HepG2 (cell line): Measurements from ENCODE around the gene SLC26A4. TPM values are rescaled to one million over a fixed set of nuclear protein-coding genes. Genes with fewer than 3 reads are reported as not detected.
A peak's percentile ranks its signal among the peaks of the same experiment; 100 is the strongest.

ENCODE experiments used
- AFF4 ChIP-seq: sonication (generic); formaldehyde crosslinking; IDR thresholded peaks from 2 replicates; pipeline ENCODE4 v1.4.0; 2020; ENCODE audit warnings: missing genetic modification reagents
- AHR ChIP-seq: IDR thresholded peaks from 2 replicates; pipeline ENCODE4 v1.6.1; 2018; ENCODE audit warnings: missing genetic modification reagents, missing compliant biosample characterization
- BCL3 ChIP-seq: sonication (generic); formaldehyde crosslinking; IDR thresholded peaks from 2 replicates; pipeline ENCODE4 v1.5.1; 2020; ENCODE audit warnings: mild to moderate bottlenecking, missing genetic modification reagents, moderate library complexity
- ETV6 ChIP-seq: sonication (generic); formaldehyde crosslinking; conservative IDR thresholded peaks from 2 replicates; pipeline ENCODE4 v1.4.0; 2020; ENCODE audit warnings: missing genetic modification reagents
- GLMP ChIP-seq: sonication (generic); formaldehyde crosslinking; IDR thresholded peaks from 2 replicates; pipeline ENCODE4 v1.9.0; 2021; ENCODE audit warnings: missing genetic modification reagents, mild to moderate bottlenecking, borderline replicate concordance
- MED8 ChIP-seq: sonication (generic); formaldehyde crosslinking; IDR thresholded peaks from 2 replicates; pipeline ENCODE4 v1.8.1; 2023; ENCODE audit warnings: mild to moderate bottlenecking, missing genetic modification reagents; ENCODE audit not compliant: insufficient replicate concordance
- MLX ChIP-seq: IDR thresholded peaks from 2 replicates; pipeline ENCODE4 v1.6.1; 2016
- RERE ChIP-seq: IDR thresholded peaks from 2 replicates; pipeline ENCODE4 v1.6.1; 2016; ENCODE audit warnings: low read depth, missing genetic modification reagents, missing compliant biosample characterization
- SAP130 ChIP-seq: IDR thresholded peaks from 2 replicates; pipeline ENCODE4 v1.6.1; 2016; ENCODE audit warnings: low read depth
- SETDB1 ChIP-seq: sonication (generic); formaldehyde crosslinking; IDR thresholded peaks from 2 replicates; pipeline ENCODE4 v1.5.1; 2020; ENCODE audit warnings: missing genetic modification reagents, mild to moderate bottlenecking, borderline replicate concordance
- SIX4 ChIP-seq: sonication (generic); formaldehyde crosslinking; IDR thresholded peaks from 2 replicates; pipeline ENCODE4 v1.4.0; 2020; ENCODE audit warnings: missing genetic modification reagents
- SKI ChIP-seq: fragments of 450-650 bp; IDR thresholded peaks from one replicate; pipeline ENCODE4 v1.6.1; 2018; ENCODE audit warnings: mild to moderate bottlenecking; ENCODE audit not compliant: partially characterized antibody
- U2AF2 ChIP-seq: fragments of 200-400 bp; formaldehyde crosslinking; IDR thresholded peaks from 2 replicates; pipeline ENCODE4 v1.6.1; 2017; ENCODE audit warnings: low read depth, mild to moderate bottlenecking, low read length
- ZNF30 ChIP-seq: sonication (generic); formaldehyde crosslinking; IDR thresholded peaks from 2 replicates; pipeline ENCODE4 v1.5.0; 2020; ENCODE audit warnings: mild to moderate bottlenecking, missing genetic modification reagents
- ZNF501 ChIP-seq: sonication (generic); formaldehyde crosslinking; IDR thresholded peaks from 2 replicates; pipeline ENCODE4 v1.5.1; 2020; ENCODE audit warnings: mild to moderate bottlenecking, moderate library complexity, missing genetic modification reagents
- ZNF839 ChIP-seq: sonication (generic); formaldehyde crosslinking; IDR thresholded peaks from 2 replicates; pipeline ENCODE4 v1.4.0; 2020; ENCODE audit warnings: missing genetic modification reagents, mild to moderate bottlenecking, borderline replicate concordance
- ZSCAN9 ChIP-seq: IDR thresholded peaks from 2 replicates; pipeline ENCODE4 v1.6.1; 2016; ENCODE audit warnings: borderline replicate concordance
- polyA plus RNA-seq, 8 experiments: library from polyadenylated mRNA; depleted of rRNA in 3 of 8; stranded (reverse) in 7 of 8; unstranded in 1 of 8; fragments of >200 nt; fragmentation: Illumina TruSeq in 4 of 8; extraction: Trizol in 4 of 8; gene quantifications; 2 replicates each; pipeline versions ENCODE4 v1.2.1 to v1.2.3, GENCODE V29; 2011 to 2016; ENCODE audit warnings: low read depth in 4 of 8, missing spikeins in 1 of 8, mixed read lengths in 1 of 8; ENCODE audit not compliant: insufficient read depth in 1 of 8
- total RNA-seq, 5 experiments: library from RNA; depleted of rRNA; stranded (reverse); fragments of >200 nt; fragmentation: Illumina TruSeq; extraction: Trizol; gene quantifications; 2 replicates each; pipeline ENCODE4 v1.2.3, GENCODE V29; 2016; ENCODE audit warnings: low read depth in 1 of 5

The SLC26A4 gene
- total and polyA plus RNA-seq, 2 of the 13 experiments (the other 11 are each of a cell fraction or from before 2014, with no cell fraction given) = 0.08 to 0.11 TPM

- TF ChIP-seq AFF4 (no peak), SKI (no peak), U2AF2 (no peak), SAP130 (peak; percentile 77), ZNF839 (peak; percentile 41; the same call in 1 of the 2 replicates), BCL3 (CRISPR knock-in tag) (peak; percentile 4; the same call in 1 of the 2 replicates), SETDB1 (CRISPR knock-in tag) (no peak), AHR (CRISPR knock-in tag) (0 out of 2 replicates have a peak, but pooled peaks have one; percentile 18), ZSCAN9 (CRISPR knock-in tag) (no peak), SIX4 (CRISPR knock-in tag) (no peak), ETV6 (0 out of 2 replicates have a peak, but pooled peaks have one; percentile 17), MED8 (no peak), ZNF501 (CRISPR knock-in tag) (peak; percentile 98), RERE (CRISPR knock-in tag) (no peak), GLMP (no peak), MLX (no peak), ZNF30 (CRISPR knock-in tag) (no peak)
These were observed 83.1 kb downstream of the SLC26A4 start, which contains the start of gene CBLL1 (continued) for GRCh38 chr7:107743567-107744344.
